NCI-H748 treated with DMSO at 0.1 percent for 48 hours (cell line): ENCODE data around the gene NSUN4.
A peak's percentile ranks its signal among the peaks of the same experiment; 100 is the strongest.
"Not testable (repeated sequence)": the region's sequence is repeated elsewhere in the genome, so short reads cannot be mapped to it uniquely, and the experiment has no call there.

ENCODE experiments used
- DNase-seq: peaks from one replicate; lab custom pipeline; 2025; lab: John Stamatoyannopoulos, UW

NSUN4 gene

DNA sequence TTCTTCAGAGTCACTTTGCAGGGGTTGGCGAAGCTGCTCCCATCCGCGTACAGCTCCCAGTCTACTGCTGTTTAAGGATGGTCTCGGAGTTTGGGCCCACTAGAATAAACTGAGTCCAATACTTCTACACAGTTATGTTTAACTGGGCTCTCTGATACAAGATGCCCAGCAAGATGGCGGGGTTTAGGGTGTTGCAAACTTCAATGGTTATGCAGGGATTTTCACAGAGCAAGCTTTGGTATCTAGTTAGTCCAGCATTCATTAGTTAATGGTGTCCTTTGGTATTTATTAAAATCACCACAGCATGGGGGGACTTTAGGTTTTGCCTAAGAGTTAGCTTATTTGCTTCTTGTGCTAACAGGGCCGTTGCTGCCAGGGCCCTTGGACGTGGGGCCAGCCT is 12.4 kb upstream of the NSUN4 start:
- not testable (repeated sequence) for DNase-seq

- DNase-seq, result not testable (repeated sequence)
Observed at GRCh38 chr1:46329807-46330206, 10.8 kb upstream of the NSUN4 start.

DNA sequence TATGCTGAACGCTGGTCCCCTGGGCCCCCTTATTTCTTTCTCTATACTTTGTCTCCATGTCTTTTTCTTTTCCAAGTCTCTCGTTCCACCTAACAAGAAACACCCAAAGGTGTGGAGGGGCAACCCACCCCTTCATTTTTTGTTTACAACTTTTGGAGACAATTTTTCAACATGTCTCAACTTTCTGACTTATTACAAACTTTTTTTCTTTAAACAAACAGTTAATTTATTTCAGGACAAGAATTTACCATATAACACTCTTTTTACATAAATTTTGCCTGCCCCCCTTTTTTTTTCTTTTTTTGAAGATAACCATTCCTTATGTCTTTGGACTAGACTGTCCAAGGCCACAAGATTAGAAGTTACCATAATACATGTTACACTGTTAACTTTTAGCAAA is 10.2 kb upstream of the NSUN4 start:
- DNase-seq, result not testable (repeated sequence)

DNA sequence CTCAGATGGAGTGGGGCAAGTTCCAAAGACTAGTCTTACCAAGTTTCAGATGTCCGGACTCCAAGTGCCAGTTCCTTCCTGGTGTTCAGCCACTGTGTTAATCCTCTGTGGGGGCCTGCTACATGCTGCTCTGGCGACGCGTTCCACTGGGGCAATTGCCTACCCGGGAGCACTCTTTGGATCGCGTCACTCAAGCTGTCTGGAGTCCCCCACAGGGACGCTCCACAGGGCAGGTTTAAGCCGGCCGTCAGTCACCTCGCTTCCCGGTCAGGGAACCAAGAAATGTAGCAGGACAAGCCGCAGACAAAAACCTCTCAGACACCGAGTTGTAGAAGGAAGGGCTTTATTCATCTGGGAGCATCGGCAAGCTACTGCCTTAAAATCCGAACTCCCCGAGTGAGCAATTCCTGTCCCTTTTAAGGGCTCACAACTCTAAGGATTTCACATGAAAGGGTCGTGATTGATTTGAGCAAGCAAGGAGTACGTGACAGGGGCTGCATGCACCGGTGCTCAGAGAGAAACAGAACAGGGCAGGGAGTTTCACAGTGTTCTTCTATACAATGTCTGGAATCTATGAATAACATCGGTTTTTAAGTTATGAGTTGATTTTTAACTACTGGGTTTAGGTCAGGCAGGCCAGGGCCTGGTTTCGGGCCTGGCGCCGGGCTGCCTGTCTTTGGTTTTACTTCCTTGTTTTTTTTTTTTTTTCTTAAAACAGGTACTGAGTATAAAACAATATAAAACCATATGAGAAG is 8.6 kb upstream of the NSUN4 start:
- DNase-seq, result not testable (repeated sequence)

DNA sequence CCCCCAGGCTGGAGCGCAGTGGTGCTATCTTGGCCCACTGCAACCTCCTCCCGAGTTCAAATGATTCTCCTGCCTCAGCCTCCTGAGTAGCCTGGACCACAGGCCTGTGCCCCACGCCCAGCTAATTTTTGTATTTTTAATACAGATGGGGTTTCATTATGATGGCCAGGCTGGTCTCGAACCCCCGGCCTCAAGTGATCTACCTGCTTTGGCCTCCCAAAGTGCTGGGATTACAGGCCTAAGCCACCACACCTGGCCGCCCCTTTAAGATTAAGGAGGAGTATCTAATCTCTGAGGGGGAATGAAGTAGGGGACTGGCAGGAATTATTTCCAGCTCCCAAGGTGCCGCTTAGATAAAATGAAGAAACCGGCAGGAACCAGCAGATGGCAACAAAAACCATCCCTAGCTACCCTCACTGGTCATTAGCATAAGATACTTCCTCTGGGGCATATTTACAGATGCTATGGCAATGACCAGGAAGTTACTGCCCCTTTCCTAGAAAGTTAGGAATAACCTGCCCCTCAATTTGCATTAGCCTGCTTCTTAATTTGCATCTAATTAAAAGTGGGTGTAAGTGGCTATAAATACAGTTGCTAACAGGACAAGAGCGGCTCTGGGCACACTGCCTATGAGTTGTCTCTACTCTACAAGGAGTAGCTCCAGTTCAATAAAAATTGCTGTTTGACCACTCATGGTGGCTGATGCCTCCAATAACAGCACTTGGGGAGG is 7.1 kb upstream of the NSUN4 start:
- peak; percentile 6 for DNase-seq

DNA sequence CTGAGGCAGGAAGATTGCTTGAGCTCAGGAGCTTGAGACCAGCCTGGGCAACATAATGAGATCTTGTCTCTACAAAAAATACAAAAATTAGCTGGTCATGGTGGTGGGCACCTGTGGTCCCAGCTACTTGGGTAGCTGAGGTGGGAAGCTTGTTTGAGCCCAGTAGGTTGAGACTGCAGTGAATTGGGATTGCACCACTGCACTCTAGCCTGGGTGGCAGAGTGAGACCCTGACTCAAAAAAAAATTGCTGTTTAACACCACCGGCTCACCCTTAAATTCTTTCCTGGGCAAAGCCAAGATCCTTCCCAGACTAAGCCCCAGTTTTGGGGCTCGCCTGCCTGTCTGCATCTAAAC is 6.6 kb upstream of the NSUN4 start:
- DNase-seq, result no peak

DNA sequence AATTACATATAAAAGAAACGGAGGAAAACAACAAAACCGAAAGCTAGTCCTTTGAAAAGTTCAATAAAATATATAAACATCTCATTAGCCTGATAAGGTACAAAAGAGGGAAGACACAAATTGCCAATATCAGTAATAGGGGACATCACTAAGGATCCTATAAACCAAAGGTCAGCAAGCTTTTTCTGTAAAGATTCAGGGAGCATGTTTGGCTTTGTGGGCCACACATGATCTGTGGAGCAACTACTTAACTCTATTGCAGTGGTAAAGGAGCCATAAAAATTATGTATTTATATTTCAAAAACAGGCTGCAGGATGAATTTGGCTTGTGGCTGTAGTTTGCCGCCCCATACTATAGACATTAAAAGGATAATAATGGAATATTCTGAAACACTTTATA is 5.5 kb upstream of the NSUN4 start:
- no peak for DNase-seq

DNA sequence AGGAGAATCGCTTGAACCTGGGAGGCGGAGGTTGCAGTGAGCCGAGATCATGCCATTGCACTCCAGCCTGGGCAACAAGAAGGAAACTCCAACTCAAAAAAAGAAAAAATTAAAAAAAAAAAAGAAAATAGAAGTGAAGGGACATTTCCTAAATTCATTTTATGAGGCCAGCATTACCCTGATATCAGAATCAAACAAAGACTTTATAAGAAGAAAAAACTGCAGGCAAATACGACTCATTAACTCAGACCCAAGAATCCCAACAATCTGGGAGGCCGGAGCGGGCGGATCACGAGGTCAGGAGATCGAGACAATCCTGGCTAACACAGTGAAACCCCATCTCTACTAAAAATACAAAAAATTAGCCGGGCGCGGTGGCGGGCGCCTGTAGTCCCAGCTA is 3.2 kb upstream of the NSUN4 start:
- not testable (repeated sequence) for DNase-seq

GRCh38 chr1:46341222-46342083 is 846 bp downstream of the NSUN4 start:
- DNase-seq, result no peak

DNA sequence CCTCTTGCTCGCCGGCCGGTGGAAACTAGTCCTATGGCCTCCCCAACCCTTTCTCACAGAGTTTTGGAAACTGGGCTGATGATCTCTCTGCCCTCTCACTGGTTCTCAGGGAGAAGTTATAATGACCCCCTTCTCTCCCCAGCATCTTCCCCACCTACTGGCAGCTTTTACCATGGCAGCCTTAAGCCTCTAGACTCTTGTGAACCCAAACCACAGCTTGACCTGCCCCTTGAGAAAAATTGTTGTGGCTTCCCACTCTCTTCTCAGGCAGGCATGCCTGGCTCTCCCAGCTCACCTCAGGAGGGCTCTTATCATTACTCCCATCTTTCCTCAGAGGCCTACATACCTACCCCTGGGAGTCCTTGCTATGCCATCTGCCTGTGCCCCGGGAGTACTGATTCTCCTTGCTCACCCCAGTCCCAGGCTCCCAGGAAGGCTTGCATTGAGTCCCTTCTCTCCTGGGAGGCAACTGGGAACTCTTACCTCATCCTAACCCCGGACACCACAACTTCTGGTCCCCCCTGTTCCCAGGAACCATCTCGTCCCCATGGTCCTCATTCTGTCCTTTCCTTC is 1.6 kb downstream of the NSUN4 start:
- no peak for DNase-seq

GRCh38 chr1:46342677-46343350 is 2.2 kb downstream of the NSUN4 start:
- no peak for DNase-seq

GRCh38 chr1:46343351-46343695 is 2.7 kb downstream of the NSUN4 start:
- DNase-seq, result no peak

DNA sequence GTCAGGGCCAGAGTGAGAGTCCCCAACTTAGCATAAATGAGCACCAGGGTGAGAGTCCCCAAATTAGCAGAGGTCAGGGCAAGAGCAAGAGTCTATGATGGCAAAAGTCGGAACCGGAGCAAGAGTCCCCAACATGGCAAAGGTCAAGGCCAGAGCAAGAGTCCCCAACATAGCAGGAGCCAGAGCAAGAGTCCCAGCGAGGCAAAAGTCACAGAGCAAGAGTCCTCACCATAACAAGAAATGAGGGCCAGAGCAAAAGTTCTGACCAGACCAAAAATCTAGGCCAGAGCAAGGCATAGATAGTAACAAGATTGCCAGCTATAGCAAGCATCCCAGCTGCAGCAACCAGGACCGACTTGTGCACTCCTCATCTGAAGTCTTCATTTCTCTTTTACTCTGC is 3.1 kb downstream of the NSUN4 start:
- DNase-seq, result no peak

GRCh38 chr1:46344481-46344880 is 3.9 kb downstream of the NSUN4 start:
- no peak for DNase-seq

DNA sequence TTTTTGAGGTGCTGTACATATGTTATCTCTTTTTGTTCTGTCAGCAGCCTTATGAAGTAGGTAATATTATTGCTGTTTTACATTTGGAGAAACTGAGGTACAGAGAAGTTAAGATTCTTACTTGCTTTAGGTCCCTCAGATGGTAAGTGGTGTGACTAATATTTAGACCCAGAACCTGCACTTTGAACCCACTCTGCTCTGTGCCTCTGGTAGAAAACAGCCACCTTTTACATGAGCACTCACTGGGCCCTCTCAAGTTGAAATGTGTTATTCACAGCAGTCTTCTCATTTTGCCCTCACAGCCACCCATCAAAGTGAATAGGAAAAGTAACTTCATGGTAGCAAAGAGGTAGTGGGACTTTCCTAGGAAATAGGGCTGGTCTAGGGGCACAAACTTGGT is 4.7 kb downstream of the NSUN4 start:
- no peak for DNase-seq

DNA sequence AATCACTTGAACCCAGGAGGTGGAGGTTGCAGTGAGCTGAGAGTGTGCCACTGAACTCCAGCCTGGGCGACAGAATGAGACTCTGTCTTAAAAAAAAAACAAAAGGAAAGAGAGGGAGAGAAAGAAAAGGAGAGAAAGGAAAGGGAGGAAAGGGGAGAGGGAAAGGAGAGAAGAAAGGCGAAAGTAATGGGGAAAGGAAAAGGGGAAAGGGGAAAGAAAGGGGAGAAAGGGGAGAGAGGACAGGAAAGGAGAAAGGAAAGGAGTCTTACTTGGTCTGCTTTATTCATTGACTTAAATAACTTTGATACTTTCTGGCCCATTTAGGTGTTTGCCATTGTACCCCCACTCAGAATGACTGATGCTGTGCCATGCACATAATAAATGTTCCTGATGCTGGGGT is 11.8 kb downstream of the NSUN4 start:
- DNase-seq, result no peak

DNA sequence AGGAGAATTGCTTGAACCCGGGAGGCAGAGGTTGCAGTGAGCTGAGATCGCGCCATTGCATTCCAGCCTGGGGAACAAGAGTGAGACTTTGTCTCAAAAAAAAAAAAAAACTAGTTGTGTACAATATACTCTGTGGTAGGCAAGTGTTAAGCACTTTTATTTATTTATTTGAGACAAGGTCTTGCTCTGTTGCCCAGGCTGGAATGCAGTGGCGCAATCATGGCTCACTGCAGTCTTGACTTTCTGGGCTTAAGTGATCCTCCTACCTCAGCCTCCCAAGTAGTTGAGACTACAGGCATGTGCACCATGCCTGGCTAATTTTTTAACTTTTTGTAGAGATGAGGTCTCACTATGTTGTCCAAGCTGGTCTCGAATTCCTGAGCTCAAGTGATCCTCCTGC is 15.3 kb downstream of the NSUN4 start:
- not testable (repeated sequence) for DNase-seq

DNA sequence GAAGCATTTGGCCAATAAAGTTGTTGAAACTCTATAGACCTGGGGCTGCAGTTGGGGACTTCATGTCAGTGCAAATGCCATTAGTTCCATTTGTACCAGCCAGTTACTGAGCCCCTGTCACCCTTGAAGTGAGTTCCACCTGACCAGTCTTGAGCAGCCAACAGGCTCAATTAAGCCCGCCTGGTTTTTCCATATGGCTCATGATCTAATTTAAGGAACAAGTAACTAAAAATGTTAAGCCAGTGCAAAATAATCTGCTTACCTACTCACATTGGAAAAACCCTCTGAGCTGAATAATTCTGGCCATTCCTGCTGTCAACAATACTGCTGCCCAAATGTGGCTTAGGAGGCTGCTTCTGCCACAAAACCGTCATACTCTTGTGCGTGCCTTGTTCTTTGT is 21.6 kb downstream of the NSUN4 start:
- DNase-seq, result no peak

- DNase-seq, result no peak
Observed at GRCh38 chr1:46363121-46363520, 22.5 kb downstream of the NSUN4 start.

DNA sequence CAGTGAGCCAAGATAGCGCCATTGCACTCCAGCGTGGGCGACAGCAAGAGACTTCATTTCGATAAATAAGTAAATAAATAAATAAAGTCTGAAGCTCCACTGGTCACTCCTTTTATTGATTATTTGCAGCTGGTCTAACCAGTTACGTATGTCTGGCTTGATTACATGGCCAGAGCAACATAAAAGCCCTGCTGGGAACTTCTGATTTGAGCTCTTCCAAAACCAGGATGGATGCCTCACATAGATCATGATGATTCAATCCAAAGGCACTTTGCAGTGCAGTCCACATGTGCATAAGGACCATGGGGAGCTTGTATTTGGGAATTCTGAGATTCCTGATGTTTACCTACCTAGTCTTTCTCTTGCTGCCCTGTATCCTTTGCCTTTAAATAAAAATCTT is 24.0 kb downstream of the NSUN4 start:
- no peak for DNase-seq

GRCh38 chr1:46365796-46366195 is 25.2 kb downstream of the NSUN4 start:
- DNase-seq, result not testable (repeated sequence)

DNA sequence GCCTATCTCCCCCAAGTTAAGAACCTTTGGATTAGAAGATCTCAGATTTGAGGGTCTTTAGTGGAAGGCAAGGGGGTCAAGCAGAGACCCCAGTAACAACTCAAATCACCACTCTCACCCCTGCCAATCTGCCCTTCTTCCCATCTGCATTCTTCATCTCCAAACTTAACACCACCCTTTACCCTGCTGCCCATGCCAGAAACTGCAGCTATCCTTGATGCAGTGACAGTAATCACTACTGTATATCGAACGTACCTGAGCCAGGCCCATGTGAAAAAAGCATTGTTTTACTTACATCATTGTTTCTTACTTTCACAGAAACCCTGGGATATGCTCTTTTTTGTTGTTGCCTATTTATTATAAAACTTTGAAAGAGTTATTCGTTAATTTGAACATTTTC is 26.5 kb downstream of the NSUN4 start:
- DNase-seq, result no peak
